HG02759 (cell line): ENCODE data around the gene PRRG4.
"Not testable (repeated sequence)": the region's sequence is repeated elsewhere in the genome, so short reads cannot be mapped to it uniquely, and the experiment has no call there.

Source experiments
- ATAC-seq: cut with Tn5 transposase; IDR thresholded peaks from one replicate; pipeline ENCODE4 v1.9.1; 2021; ENCODE audit warnings: mild to moderate bottlenecking, moderate library complexity; ENCODE audit not compliant: unreplicated experiment

The PRRG4 gene

DNA sequence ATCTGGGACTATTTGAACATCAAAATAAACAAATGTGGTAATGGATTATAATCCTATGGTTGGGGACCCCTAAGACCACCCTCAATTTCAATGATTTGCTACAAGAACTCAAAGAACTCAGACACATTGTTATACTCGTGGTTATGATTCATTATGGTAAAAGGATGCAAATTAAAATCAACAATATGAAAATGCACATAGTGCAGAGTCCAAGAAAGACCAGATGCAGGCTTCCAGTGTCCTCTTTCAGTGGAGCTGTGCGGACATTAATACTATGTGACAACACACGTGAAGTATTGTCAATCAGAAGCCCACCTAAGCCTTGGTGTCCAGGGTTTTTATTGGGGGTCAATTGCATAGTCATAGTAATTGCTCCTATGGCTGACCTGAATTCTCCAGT, 53.7 kb downstream of the PRRG4 start:
- no peak for ATAC-seq

DNA sequence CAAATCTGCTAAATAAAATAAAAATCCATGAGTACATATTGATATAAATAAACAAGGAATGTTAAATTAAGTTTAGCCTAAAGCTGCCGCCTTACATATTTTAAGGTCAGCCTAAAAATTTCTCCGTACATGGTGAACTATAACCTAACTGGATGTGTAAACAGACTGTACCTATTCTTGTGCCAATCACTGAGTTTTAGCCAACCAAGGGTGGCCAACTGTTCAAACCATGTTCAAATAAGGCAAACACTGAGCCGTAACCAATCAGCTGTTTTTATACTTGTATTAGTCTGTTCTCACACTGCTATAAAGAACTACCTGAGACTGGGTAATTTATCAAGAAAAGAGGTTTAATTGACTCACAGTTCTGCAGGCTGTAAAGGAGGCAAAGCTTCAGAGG, 54.3 kb downstream of the PRRG4 start:
- ATAC-seq: no peak

DNA sequence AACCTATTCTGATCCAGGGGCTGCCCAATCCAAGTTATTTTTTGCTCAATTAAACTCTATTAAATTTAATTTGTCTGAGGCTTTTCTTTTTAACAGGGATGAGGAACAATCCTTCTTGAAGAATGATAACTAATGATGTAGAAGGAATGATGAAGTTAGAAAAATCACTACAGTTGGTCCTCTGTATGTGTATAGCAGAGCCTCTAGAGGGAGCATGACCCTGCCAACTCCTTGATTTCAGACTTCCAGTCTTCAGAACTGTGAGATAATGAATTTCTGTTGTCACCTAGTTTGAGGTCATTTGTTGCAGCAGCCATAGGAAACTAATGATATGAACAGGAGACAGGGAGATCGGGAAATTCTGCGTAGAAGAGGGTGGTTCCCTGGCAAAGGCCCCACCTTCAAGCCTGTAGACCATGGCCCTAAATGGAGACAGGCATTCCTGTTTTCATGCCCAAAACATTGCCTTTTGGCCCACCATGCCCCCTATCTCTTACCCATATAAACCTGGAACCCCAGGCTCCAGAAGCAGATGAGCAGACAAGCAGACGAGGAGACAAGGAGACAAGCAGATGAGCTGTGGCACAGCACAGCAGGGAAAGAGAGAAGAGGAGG, 55.1 kb downstream of the PRRG4 start:
- no peak for ATAC-seq

- ATAC-seq: no peak
These were observed 55.8 kb downstream of the PRRG4 start for GRCh38 chr11:32885556-32885955.

DNA sequence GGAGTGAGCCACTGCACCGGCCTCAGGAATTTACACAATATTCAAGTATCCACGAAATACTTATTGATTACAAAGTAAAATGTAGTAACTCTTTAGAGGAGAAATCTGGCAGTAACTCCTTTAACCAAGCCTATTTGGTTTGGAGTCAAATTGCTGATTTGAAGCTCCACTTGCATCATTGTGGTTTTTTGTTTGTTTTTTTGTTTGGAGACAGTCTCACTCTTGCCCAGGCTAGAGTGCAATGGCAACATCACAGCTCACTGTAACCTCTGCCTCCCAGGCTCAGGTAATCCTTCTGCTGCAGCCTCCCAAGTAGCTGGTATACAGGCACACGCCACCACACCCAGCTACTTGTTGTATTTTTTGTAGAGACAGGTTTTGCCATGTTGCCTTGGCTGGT, 56.5 kb downstream of the PRRG4 start:
- no peak for ATAC-seq

DNA sequence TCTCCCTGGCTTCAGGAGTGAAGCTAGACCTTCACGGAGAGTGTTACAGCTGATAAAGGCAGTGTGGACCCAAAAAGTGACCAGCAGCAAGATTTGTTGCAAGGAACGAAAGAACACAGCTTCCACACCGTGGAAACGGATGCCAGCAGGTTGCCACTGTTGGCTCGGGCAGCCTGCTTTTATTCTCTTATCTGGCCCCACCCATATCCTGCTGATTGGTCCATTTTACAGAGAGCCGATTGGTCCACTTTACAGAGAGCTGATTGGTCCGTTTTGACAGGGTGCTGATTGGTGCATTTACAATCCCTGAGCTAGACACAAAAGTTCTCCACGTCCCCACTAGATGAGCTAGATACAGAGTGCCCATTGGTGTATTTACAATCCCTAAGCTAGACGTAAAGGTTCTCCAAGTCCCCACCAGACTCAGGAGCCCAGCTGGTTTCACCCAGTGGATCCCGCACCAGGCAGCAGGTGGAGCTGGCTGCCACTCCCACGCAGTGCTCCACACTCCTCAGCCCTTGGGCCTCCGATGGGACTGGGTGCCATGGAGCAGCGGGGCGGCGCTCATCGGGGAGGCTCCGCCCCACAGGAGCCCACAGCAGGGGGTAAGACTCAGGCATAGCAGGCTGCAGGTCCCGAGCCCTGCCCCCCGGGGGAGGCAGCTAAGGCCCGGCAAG, 58.1 kb downstream of the PRRG4 start:
- not testable (repeated sequence) for ATAC-seq

DNA sequence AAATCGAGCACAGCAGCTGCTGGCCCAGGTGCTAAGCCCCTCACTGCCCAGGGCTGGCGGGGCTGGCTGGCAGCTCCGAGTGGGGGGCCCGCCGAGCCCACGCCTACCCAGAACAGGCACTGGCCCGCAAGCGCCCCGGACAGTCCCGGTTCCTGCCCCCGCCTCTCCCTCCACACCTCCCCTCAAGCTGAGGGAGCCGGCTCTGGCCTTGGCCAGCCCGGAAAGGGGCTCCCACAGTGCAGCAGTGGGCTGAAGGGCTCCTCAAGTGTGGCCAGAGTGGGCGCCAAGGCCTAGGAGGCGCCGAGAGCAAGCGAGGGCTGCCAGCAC, 58.6 kb downstream of the PRRG4 start:
- ATAC-seq: not testable (repeated sequence)

DNA sequence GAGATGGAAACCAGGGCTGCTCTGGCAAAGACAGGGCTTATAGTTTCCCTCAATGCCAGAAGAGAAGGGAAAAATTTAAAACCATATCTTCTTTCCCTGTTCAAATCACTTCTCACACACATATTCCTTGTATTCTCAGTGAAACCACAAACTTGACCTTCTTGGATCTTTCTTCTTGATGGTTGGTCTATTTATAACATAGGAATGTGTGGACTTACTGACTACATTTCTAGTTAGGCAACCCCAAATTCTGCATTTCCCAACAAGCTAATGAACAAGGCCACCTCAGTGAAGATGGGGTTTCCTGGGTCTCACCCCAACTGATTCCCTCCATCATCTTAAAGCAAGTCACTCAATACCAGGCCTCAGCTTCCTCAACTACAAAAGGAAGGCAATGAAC, 59.1 kb downstream of the PRRG4 start:
- ATAC-seq: no peak

DNA sequence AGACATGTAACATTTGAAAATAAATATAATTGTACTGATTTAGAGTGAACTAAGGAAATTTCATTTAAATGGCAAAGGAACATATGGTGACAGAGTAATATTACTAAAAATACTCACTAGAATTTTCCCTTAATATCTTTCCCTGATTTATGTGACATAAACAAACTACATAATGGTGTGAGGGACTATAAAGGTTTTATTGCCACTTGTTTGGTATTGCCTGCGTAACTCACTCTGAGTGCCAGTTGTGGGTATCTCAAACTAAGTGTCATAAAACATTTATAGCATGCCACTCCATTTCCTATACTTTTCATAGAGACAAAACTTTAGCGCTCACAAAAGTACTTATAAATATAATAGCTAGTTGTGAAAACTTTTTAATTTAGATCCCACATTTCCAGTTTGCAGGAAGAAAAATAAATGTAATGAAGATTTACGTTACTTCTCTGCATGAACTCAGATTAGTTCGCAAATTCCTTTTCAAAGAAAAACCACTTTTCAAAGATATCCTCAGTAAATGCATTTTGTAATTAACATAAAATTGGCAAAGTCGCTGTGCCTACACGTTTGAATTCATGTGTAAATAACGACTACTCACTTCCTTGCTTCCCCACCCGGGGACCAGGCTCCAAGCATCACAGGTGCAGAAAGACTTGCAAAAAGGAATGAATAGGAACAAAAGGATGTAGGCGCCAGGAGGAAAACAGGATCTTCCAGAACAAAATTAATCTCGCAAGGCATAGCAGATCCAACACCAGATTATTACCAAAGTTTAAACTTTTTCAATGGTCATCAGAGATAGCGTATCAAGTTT, 61.3 kb downstream of the PRRG4 start:
- ATAC-seq: no peak

DNA sequence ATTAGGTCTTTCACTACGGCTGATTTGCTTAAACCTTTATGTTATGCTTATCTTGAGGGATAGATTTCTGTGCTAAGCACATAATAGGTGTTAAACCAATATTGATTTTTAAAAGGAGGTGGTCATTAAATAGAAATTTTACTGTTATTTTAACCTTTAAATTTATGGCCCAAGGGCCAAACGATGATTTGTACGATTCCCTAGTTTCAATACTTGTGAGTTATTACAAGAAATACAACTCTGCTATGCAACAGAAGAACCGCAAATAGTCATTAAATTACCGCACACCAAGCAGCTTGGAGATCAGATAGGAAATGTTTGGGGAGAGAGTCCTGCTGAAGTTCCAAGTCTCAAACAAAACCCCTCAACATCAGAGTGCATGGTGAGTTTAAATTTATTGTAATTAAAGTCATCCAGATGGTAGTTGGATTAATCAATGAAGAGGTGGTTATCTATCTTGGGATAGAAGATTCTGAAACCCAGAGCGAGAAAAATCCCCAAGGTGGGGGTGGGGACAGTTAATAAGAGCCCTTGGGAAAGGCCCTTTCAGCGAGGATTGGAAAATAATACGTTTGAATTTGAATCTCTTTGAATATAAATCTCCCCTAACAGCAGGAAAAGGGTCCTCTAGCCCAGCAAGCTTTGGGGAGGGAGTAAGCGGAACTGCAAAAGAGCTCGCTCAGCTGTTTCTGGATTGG, 62.1 kb downstream of the PRRG4 start:
- ATAC-seq: no peak

DNA sequence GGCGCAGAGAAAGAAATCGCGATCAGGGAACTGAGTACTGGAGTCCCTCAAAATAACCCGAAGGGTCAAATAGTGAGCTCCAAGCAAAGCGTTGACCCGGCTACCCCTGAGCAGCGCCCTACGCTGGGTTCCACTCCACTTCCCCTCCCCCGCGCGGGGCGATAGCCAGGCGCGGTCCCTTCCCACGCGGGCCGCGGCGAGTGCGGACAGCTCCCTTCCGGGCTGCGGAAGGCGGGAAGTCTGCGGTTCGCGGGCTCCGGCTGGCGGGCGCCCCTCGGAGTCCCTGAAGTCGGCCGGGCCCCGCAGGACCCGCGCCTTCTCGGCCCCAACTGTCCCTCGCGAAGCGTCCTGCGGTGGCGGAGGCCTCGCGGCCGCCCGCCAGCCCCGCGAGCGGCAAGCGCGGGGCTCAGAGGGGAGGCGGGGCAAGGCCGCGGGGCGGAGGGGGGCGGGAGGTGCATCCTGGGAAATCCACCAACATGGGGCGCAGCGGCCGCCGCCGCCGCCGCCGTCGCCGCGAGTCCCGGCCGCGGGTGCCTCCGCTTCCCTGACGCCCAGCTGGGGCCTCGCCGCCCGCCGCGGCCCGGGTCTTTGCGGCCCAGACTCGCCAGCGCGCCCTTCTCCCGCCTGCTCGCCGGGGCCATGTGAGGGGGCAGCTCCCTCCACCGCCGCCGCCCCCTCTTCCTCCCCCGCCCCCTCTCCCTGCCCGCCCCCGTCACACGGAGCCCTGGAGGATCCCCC, 62.8 kb downstream of the PRRG4 start, which contains the start of gene QSER1:
Gene QSER1, plus strand, starts transcription at position 457 of the 738 bp plus-strand sequence. CDS start 315 bp downstream, outside the sequence.
- ATAC-seq: peak; percentile 74

DNA sequence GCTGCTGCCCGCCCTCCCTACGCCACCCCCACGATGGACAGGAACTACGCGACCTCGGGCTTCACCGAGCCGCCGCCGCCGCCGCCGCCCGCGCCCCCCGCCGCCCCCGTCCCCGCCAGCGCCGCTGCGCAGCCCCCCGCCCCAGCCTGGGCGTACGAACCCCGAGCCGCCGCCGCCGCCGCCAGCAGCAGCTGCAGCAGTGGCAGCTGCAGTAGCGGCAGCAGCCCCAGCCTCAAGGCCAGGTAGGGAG, 63.3 kb downstream of the PRRG4 start:
- ATAC-seq: no peak

GRCh38 chr11:32893343-32894148, 63.8 kb downstream of the PRRG4 start:
- ATAC-seq: peak; percentile 37

GRCh38 chr11:32894149-32894827, 64.6 kb downstream of the PRRG4 start:
- no peak for ATAC-seq

- no peak for ATAC-seq
These were observed 65.2 kb downstream of the PRRG4 start for GRCh38 chr11:32894921-32895320.

GRCh38 chr11:32895471-32895870, 65.7 kb downstream of the PRRG4 start:
- no peak for ATAC-seq

GRCh38 chr11:32897103-32897502, 67.4 kb downstream of the PRRG4 start:
- ATAC-seq: no peak

- no peak for ATAC-seq
These were observed 69.7 kb downstream of the PRRG4 start for GRCh38 chr11:32899438-32899837.

DNA sequence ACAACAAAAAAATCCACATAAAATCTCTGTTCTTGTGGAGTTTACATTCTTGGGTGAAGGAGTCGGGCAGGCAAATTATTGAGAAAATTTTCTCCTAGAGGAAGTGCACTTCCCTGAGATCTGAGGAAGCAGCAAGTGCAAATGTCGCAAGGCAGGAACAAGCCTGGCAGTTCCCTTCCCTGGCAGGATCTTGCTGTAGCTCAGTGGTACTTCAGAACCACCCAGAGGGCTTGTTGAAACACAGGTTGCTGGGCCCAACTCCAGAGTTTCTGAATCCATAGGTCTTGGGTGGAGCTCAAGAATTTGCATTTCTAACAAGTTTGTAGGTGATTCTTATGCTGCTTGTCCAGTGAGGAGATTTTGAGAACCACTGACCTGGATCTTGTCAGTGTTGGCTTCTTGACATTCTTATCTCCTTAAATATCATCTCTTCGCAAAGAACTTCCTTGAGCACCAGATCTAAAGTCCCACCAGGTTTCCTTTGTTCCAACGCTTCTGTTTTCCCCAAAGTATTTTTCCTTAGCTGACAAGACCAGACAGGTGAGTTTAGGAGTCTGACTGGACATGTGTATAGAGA, 72.5 kb downstream of the PRRG4 start:
- ATAC-seq: no peak
